ENCODE results near the gene BRAP.
"Not testable (repeated sequence)": the region's sequence is repeated elsewhere in the genome, so short reads cannot be mapped to it uniquely, and the experiment has no call there.

The BRAP gene

DNA sequence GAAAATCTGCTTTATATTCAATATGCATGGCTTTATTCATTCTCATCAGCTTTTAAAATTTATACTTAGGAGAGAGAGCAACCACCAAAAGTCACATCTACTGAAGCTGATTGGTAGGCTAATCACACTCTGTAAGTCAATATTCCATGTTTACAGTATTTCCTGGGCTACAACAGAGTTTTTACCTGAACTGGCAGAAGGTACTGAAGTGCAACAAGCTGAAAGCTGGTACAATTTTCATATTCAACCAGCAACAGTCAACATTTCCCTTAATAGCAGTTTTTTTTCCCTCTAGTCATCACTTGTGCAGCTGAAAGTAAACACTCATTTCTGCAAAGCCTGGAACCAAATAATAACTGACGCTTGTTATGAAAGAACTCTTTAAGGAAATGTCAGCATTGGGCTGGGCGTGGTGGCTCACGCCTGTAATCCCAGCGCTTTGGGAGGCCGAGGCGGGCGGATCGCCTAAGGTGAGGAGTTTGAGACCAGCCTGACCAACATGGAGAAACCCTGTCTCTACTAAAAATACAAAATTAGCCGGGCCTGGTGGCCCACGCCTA, 12.9 kb downstream of the BRAP start:
- DNase-seq = no peak

DNA sequence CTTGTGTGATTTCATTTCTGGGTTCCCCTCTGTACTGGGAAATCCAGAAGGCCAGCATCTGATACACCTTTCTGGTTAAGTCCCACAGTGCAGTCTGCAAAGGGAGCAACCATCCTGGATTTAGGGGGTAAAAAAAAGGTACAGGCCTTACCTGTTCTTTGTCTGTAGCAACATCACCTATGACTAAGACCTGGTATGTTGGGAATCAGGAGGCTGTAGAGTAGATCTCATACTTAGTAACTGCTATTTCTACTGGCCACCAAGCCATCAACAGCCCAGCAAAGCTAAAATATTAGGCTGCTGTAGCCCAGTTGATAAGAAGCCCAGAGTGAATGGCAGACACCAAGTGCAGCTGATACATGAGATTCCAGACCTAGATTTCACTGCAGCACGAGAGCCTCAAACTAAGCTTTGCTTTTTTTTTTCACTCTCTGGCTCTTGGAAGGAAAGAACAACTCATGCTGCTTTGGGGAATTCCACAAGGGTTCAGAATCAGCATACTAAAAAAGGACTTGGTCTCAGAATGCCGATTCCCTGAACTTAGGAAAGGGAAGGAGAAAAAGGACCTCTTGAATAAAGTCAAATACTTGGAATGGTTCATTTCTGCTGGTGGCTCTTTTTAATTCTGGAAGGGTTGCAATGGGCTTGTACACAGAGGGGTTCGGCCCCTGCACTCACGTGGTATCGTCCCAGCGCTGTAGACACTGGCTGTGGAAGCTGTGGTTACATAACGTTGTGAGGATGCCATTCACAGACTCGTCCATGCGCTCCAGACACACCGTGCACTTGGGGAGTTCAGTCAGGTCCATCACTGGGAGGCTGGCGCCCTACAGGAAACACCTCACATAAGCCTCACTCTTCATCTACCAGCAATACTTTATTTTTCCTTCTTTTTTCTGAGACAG, 20.5 kb downstream of the BRAP start:
- DNase-seq = no peak

DNA sequence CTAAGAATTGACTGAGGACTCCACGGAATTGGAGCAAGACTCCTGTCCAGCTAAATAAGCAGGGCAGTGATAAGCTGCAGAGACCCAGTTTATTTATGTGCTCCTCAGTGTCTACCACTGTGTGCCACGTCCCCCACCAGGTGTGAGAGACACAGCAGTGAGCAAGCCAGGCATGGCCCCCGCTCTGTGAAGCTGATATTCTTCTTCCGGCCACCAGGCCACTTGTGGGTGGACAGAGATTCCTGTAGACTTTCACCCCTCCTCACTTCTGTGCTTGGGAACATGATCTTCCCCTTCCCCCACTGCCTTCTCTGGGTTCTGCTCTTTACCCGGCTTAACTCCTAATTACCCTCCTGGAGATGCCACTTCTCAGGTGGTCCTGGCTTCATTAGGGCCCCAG, 21.3 kb downstream of the BRAP start:
- no peak for DNase-seq

DNA sequence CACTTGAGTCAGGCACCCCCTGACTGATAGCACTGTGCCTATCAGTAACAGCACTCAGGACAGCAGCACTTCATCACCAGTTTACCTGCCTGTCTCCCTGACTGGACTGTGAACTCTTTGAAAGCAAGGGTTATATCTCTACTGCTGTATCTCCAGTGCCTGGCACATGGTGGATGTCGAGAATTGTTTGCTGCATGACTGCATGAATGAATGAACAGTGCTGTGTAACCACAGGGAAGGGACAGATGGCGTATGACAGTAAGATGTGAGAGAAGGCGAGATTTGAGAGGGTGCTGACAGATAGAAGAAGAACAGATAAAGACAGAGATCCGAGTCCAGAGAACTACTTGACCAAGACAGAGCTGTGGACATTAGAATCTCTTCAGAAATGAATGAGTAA, 29.7 kb downstream of the BRAP start:
- no peak for DNase-seq

DNA sequence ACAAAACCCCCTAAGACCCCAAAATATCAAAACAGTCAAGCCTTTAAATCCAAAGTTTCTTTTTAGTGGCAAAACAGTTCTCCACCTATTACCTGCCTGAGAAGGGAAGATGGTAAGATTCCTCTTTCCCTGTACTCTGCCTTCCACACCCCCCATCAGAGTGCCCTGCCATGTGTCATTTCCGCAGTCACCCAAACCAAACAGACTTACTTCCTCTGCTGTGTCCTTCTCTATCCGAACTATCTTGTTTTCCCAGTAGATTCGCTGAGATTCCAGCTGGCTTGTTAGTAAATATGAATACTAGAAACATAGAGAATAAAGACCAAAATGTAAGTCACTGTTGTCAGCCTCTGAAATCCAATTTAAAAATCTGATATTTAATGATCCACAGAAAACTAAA, 30.4 kb downstream of the BRAP start:
- no peak for DNase-seq

DNA sequence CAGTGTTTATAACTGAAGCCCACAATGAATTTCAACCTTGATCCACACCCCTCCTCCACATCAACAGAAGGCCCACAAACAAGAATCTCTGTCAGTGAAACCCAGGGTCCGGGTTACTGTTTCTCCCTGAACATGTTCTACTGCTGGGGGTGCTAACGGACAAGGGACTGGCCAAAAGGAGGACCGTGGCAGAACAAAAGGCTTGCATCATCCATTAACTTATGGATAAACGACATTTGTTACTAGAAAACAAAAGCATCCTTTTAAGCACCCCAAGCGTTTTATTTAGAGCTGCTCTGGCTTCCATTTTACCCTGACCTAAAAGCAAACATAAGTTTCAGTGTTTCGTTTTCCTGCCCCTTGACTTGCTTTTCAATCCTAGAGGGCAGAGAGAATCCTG, 32.2 kb downstream of the BRAP start:
- DNase-seq = no peak

DNA sequence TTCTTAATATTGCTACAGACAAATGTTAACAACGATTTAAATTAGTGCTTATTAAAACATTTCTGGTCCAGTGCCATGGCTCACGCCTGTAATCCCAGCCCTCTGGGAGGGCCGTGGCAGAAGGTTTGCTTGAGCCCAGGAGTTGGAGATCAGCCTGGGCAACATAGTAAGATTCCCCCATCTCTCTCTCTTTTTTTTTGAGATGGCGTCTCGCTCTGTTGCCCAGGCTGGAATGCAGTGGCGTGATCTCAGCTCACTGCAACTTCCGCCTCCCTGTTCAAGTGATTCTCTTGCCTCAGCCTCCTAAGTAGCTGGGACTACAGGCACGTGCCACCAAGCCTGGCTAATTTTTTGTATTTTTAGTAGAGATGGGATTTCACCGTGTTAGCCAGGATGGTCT, 33.2 kb downstream of the BRAP start:
- DNase-seq = not testable (repeated sequence)

DNA sequence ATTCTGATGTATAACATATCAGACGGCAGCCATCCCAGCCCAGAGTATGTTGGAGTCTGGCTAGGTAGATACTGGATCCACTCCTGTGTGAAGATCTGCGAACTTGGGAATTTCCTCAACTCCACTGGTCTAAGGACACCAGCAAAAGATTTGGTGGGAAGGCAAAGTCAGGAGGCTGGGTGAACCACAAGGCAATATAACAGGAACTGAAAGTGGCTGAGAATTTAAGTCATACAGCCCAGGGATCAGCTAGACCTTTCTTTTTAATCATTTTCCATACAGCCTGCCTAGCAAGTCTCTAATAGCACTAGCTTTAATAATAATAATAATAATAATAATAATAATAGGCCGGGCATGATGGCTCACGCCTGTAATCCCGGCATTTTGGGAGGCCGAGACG, 34.8 kb downstream of the BRAP start:
- no peak for DNase-seq

DNA sequence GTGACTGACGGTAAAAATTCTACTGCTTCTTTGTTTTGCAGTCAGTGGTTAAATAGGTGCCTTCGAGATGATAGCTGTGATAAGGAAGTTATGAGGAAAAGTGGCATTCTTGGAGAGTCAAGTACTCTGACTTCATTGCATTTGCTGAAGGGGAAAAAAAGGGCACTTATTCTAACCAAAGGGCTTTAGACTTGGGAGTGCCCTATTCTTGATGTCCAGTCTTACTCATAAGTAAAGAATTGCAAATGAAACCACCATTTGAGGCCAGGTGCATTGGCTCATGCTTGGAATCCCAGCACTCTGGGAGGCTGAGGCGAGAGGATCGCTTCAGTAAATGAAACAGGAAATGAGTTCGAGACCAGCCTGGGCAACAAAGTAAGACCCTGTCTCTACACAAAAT, 40.3 kb downstream of the BRAP start:
- DNase-seq = no peak

DNA sequence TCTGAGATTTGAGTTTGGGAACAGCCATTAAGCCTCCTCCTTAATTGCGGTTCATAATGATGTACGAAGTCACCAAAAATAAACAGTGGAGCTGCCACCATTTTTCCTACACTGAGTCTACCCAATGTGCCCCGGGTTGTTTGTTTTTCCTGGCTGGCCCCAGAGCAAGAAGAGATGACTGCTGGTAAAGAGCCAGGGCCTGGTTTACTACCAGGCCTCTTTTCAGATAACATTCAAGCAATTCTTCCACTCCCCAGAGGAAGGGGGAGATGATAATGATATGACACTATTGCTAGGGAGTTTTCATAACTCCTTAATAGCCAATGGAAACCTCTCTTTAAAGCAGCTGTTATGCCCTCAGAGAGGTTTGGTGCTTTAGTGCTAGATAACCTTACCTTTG, 42.3 kb downstream of the BRAP start:
- DNase-seq = no peak

DNA sequence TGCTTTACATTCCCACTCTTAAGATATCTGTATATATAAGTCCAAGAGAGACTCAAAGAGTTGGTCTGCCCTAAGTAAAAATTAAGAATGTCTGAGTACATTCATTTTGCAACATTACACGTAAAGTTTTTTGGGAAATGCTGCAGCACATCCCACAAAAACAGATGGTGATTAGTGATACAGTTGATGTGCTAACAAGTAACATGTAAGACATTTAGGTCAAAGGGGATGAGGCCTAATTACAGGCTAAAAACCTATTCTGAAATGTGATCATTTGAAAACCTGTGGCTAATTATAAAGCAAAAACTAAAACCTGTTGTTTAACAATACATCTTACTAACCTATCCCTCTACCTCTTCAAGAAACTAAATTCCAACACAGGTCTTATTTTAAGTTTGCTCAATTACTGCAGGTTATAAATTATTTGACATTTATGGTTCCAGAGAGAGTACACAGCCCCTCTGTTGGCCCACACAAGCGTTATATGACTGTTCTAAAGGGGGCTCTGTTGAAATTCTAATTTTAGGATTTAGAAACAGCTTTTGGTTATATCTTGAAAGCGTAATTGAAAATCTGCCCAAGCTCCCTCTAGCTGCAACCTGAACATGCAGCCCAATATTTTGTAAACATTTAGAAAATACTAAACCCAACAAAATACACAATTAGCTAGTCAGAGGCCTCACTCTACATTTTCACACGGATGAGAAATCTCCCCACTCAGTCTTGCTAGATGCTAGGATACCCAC, 42.9 kb downstream of the BRAP start:
- DNase-seq = no peak

DNA sequence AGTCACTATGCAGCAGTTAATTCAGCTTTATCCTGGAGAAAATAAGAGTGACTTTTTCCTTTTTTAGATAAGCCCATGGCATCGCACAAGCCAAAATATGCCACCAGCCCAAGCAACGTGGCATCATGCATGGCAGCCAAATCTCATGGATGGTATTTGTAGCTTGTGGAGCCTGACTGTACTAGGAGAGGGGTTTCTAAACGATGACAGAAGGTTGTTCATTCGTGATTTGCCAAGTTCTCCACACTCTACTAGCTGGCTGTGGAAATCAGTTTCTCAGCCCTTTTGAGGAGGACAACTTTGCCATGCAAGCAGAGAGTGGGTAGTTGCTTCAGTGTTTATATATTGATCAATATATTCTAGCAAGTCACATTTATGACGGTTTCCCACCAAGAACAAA, 45.2 kb downstream of the BRAP start:
- DNase-seq = no peak

DNA sequence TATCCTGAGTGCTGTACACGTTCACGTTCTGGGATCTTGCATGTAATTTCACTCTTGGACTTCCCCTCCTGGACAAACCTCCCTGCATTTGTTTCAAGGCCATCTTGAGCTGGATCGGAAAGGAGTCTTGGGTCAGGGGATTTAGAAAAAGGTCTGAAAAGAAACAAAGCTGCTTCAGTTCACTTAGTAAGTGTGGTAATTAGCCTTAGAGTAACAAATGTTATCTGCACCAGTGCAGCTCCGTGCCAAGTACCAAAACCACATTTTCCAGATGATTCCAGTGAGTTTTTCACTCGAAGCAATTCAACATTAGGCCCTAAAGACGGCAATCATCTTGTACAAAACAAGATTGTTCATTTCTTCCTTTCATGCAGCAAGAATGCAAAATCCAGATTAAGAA, 47.2 kb downstream of the BRAP start:
- no peak for DNase-seq

DNA sequence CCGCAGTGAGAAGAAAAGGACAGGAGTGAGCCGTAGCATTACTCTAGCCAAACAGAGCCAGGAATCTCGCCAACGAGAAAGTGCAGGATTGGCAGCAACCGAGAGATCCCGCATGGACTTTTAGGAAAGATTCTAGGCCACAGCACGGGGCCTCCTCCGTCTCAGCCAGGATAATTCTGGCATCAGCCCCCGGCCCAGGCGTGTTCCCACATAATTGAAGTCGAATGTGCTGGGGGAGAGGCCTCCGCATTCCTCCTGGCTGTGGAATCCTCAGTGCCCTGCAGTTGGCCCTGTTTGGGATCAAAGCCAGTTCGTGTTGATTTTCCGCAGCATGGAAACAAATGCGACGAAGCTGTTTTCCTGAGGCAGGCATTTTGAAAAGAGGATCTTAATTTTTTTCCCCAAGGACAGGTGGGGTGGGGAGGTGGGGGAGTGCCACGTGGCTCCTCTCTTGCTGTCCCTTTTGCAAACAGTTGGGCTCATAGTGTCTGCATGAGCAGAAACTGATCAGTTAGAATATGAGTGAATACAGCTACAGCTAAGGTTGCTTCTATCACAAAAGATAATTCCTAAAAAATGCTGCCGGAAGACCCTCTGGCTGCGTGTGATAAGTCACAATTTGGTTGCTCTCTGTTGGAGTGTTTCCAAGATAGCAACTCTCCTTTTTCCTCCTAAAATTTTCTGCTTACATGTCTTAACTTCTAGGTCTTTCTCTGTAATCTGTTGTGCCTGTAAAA, 49.4 kb downstream of the BRAP start:
- DNase-seq = no peak

DNA sequence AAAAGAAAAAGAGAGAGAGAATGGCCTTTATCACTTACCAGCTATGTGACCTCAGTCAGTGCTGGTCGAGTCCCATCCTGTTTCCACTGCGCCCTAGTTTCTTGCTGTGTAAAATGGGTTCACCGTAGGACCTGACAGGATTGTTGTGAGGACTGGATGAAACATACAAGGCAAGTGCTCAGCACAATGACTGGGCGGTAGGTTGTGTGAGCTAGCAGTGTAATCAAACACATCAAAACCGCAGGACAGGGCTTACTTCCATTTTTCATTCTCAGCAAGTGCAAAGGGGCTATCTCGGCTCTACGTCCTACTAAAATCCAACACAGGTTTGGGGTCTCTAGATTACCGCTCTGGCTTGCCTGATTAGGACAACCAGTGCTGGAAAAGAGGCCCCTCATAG, 50.2 kb downstream of the BRAP start:
- DNase-seq = no peak

DNA sequence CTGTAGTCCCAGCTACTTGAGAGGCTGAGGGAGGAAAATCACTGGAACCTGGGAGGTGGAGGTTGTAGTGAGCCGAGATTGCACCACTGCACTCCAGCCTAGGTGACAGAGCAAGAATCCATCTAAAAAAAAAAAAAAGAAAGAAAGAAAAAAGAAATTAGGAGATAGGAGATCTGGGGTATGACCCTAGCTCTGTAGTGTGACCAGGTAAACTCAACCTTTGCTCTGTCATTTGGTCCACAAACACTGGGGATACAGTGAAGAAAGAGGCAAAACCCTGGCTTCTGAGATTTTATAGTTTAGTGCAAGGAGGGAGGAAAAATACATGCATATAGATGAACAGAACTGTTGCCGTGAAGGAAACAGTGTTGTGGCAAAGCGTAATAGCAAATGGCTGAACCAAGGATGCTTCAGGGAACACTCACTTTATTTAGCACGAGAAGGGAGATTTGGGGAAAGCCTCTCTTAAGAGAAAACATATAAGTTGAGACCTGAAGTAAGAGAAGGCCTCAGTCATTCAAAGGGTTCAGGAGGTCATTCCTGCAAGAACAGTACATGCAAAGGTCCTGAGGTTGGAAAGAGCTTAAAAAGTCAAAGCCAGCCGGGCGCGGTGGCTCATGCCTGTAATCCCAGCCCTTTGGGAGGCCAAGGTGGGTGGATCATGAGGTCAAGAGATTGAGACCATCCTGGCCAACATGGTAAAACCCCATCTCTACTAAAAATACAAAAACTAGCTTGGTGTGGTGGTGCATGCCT, 57.1 kb downstream of the BRAP start:
- no peak for DNase-seq

DNA sequence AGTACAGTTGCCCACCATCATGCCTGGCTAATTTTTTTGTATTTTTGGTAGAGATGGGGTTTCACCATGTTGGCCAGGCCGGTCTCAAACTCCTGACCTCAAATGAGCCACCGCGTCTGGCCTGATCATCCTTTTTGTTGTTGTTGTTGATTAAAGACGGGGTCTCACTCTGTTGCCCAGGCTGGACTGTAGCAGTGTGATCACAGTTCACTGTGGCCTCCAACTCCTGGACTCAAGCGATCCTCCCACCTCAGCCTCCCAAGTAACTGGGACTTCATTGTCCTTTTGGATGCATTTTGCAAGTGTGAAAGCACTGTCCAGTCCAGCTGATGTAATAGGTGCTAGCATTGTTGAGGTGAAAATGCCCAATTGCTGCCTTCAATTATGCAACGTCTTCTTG, 59.5 kb downstream of the BRAP start:
- DNase-seq = no peak

DNA sequence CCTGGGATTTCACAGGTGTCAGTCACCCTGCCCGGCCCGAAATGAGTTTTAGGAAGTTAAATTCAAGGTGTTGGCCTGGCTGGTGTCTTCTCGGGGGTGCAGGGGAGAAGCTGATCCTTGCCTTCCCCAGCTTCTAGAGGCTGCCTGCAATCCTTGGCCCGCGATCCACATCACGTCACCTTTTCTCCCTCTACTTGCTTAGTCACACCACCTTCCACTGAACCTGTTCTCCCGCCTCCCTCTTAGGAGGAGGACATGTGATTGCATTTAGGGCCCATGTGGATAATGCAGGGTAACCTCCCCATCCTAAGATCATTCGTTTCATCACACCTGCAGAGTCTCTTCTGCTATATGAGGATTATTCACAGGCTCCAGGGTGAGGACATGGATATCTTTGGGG, 61.2 kb downstream of the BRAP start:
- DNase-seq = no peak

DNA sequence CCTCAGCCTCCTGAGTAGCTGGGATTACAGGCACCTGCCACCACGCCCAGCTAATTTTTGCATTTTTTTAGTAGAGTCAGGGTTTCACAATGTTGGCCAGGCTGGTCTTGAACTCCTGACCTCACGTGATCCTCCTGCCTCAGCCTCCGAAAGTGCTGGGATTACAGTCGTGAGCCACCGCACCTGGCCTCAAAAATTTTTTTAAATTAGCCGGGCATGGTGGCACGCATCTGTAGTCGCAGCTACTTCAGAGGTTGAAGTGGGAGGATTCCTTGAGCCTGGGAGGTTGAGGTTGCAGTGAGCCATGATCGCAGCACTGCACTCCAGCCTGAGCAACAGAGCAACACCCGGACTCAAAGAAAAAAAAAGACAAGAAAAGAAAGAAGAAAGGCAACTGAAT, 67.9 kb downstream of the BRAP start:
- DNase-seq = not testable (repeated sequence)

DNA sequence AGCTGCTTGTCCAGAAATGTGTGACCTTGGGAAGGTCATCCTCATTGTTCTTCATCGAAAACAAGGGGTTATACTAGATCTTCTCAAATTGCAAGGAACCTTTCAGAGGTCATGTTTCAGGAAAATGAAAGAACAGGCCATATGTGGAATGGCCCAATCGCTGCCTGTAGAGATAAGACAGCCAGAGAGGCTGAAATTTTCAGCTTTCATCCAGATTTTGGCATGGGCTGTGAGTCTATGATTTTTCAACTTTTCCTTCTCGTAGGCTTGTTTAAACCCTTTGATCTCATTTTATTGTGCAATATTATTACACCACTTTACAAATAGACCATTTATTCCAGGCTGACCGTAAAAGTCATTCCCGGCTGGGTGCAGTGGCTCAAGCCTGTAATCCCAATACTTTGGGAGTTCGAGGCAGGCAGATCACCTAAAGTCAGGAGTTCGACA, 69.6 kb downstream of the BRAP start:
- DNase-seq = no peak

DNA sequence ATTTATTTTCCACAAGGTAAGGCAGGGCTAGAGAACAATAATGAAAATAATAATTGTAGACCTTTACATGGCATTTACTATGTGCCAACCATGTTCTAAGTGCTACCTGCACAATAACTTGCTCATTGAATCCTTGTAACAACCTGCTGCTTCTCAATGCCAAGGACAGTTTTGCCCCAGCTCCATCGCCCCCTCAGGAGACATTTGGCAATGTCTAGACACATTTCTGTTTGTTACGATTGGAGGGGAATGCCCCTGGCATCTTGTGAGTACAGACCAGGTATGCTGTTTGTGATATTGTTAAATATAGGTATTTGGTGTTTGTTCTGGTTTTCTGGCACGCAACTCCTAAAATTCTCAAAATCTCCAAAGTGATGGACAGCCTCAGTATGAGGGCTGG, 78.5 kb downstream of the BRAP start:
- DNase-seq = no peak

DNA sequence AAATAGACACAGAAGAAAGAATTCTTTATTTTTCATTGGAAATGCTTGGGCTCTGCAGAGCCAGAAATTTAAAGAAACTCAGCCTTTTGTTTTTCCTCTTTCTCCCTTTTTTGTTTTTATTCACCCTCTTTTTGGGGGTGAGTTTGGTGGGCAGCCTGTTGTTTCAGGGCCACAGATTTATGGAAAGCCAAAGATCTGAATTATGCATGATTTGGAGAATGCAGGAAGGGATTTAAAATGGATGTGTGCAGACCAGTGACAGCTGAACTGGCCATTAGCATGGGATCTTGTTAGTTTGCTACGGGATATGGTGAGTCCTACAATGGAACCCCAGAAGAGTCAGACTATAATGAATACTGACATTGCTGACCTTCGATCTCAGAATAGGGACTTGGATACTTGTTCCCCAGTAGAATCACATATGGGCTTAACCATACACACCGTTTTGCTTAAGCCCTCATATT, 79.0 kb downstream of the BRAP start:
- DNase-seq = no peak

Data from Kasumi-1 (cell line).